HT-29 (cell line): Measurements from ENCODE around the gene SOX8. TPM values are rescaled to one million over a fixed set of nuclear protein-coding genes. Genes with fewer than 3 reads are reported as not detected.

Source experiments
- DNase-seq: peaks from one replicate; pipeline ENCODE4 v3.0.0-alpha.2; 2015; ENCODE audit warnings: low spot score
- total RNA-seq: library from RNA; depleted of rRNA; stranded (reverse); fragments of >200 nt; shearing (Covaris generic); gene quantifications from 2 replicates; pipeline ENCODE4 v1.2.3, GENCODE V29; 2014

Gene SOX8
- total RNA-seq, 1 experiment from 2014 or later: 0.61 TPM

GRCh38 chr16:972316-973002 lies 9.1 kb upstream of the SOX8 start:
- DNase-seq: no peak

- no peak for DNase-seq
Observed at GRCh38 chr16:973366-973765, 8.2 kb upstream of the SOX8 start.

DNA sequence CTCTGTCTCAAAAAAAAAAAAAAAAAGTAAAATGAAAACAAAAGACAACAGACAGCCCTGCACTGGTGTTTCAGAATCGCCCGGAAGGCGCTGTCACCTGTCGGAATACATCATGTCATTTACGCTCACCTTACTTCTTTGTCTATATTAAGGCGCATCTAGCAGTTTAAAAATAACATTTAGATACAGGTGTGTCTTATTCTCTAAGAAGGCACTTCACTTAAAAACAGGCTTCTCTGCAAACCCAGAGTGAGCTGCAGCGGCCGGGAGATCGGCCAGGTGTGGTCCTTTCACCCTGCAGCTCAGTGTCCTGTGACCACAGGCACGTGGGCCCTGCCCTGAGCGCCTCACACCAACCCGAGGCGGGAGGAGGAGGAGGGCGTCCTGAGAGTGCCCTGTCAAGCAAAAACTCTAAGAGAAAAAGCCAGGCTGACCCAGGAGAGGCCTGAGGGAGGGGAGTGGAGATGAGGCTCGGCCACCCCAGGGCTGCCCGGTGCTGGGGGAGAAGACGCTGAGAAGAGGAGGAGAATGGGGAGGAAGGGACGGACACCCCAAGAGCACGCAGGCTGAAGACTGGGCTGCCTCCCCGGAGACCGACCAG lies 7.5 kb upstream of the SOX8 start:
- no peak for DNase-seq

- DNase-seq: no peak
Observed at GRCh38 chr16:974611-975261, 6.8 kb upstream of the SOX8 start.

DNA sequence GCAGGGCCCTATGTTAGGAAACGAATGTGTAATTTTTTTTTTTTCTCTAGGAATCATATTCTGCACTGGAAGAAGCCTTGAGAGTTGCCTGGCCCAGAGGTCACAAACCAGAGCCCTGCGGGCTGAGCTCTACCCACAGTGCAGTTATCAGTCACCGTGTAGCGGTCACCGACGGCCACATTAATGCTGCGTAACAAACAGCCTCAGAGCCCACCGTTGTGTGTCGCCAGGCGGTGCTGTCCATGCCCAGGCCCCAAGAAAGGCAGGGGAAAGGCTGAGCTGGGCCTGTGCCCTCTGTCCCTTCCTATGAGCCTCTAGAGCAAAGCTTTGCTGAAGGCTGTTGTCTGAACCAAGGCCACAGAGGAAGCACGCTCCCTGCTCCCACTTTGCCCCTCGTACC lies 6.3 kb upstream of the SOX8 start:
- no peak for DNase-seq

- no peak for DNase-seq
Observed at GRCh38 chr16:976389-976931, 5.1 kb upstream of the SOX8 start.

DNA sequence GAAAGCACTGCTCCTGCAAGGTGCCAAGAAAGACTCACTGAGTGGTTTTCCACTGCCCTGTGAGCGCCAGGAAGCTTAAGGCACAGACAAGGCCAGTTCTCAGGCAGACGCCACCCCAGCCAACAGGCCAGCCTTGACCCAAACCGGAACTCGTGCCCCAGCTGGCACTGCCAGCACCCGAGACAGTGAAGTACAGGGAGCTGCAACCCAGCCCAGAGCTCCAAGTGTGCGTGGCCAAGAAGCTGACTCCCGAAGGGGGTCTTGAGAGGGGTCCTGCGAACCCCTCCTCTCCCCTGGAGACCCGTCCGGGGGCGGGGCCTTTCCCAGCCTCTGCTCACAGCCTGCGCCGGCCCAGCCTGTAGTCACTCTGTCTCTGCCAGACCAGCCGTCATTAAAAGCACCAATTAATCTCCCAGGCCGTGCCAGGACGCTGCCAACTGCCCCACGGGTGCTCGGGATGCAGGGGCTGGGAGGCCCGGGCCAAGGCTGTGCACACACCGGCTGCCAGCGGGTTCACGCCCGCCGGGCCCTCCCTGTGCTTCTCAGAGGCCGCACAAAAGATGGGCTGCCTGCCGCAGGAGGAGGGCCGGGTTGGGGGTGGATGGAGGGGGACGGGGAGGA lies 4.4 kb upstream of the SOX8 start:
- no peak for DNase-seq

GRCh38 chr16:977896-978295 lies 3.7 kb upstream of the SOX8 start:
- DNase-seq: no peak

DNA sequence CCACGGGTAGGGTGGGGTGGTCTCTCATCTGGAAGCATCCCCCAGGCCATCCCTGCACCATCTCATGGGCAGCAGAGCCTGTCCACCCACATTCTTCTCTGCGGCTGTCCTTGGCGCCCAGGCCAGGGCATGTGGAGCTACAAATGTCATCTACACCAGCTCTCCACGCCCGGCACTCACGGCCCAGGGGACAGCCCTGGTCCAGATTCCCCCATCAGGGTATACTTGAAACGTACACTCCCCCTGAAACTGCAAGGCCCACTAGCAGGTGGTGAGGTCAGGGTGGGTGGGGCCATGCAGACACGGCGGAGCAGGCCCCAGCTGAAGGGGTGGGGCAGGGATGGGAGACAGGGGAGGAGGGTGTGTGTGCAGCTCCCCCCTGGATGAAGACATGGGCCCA lies 3.2 kb upstream of the SOX8 start:
- no peak for DNase-seq

- no peak for DNase-seq
Observed at GRCh38 chr16:979147-979546, 2.4 kb upstream of the SOX8 start.

GRCh38 chr16:979859-980594 lies 1.5 kb upstream of the SOX8 start:
- DNase-seq: no peak

- no peak for DNase-seq
Observed at GRCh38 chr16:980595-980854, 1.0 kb upstream of the SOX8 start.

DNA sequence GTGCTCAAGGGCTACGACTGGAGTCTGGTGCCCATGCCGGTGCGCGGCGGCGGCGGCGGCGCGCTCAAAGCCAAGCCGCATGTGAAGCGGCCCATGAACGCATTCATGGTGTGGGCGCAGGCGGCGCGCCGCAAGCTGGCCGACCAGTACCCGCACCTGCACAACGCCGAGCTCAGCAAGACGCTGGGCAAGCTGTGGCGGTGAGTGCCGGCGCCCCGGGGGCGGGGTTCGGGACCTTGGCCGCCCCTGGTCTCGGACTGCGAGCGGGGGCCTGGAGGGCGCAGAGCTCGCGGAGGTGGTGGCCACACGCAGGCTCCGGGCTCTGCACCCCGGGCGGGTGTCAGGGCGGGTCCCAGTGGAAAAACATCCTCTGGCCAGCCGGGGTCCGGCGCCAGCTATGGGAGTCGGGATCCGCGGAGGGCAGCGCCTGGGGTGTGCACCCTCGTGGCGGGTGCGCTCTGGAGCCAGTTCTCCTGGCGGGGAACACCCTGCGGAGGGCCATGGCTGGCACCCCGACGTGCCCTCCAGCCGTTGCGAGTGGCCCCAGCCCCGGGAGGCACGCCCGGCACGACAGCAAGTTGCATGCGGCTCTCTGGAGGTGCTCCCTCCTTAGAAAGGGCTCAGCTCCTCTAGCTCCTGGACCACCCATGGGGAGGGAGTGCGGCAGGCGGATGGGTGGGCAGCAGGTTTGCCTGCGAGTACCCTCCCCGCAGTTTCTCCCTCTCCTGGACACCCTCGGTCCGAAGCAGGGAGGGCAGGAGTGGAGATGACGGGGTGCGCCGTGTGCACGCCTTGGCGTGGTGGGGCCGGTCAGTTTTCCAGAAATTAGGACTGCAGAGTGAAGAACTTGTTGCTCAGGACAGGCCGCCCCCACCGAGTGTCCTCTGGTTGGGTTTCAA lies 824 bp downstream of the SOX8 start:
- DNase-seq: no peak

DNA sequence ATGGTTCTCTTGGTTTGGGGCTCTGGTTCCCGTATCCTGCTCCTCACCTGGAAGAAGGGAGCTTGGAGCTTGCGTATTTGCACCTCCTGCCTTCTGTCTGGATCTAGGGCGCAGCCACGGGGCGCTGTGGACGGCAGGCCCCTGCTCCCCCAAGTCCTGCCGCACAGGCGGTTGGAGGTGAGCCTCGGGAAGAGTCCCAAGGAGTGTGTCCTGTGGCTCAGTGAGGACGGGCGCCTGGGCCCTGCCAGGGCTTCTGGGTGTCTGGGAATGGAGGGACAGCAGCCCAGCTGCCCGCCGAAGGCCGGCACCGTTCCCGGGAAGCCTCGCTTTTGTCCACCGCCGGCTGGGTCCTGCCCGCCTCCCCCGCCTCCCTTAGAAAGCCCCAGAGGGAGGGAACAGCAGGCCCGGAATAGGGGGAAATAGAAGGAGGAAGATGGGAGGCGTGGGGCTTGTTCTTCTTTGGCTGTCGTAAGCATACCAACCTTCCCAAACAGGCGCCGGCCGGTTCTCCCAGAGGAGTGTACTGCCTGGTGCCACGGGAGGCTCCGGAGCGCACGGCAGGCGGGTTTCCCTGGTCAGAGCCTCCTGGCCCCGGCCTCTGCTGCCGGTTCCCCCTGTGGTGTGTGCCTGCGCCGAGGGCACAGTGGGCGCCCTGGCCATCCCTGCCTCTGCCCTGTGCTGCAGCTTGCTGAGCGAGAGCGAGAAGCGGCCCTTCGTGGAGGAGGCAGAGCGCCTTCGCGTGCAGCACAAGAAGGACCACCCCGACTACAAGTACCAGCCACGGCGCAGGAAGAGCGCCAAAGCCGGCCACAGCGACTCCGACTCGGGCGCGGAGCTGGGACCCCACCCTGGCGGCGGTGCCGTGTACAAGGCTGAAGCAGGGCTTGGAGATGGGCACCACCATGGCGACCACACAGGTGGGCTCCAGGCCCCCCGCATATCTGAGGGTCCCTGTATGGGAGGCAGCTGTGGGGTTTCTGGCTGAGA lies 1.8 kb downstream of the SOX8 start:
- no peak for DNase-seq

GRCh38 chr16:984121-984694 lies 2.6 kb downstream of the SOX8 start:
- DNase-seq: no peak

- DNase-seq: no peak
Observed at GRCh38 chr16:984736-985636, 3.4 kb downstream of the SOX8 start.

- DNase-seq: no peak
Observed at GRCh38 chr16:985646-986400, 4.3 kb downstream of the SOX8 start.

- no peak for DNase-seq
Observed at GRCh38 chr16:986411-986810, 4.8 kb downstream of the SOX8 start.
